Measurements from ENCODE around the gene HCAR3.

GRCh38 chr12:122732170-122732569 is 15.6 kb upstream of the HCAR3 start:
- TF ChIP-seq FOXK2 (IDR thresholded peaks at IDR 0.05) (no peak), PKNOX1 (IDR thresholded peaks at IDR 0.05) (no peak), SUZ12 (IDR thresholded peaks at IDR 0.05) (no peak), ELF4 (IDR thresholded peaks at IDR 0.05) (no peak), BHLHE40 (IDR thresholded peaks at IDR 0.05; ENCODE audit: borderline replicate concordance) (no peak)
